Measurements from ENCODE around the gene RFX4. TPM values are rescaled to one million over a fixed set of nuclear protein-coding genes. Genes with fewer than 3 reads are reported as not detected.

The RFX4 gene
- total RNA-seq, 1 donor from 2014 or later = 3.4 TPM

GRCh38 chr12:106581543-106582248, 1.1 kb upstream of the RFX4 start:
- peak overlapping the region; percentile 89 for H3K4me3 Mint-ChIP-seq
- Histone ChIP-seq H3K79me2 (ENCODE audit: low read depth) (no peaks in the 10 kb centered on the region), H2AFZ (replicated peaks) (no peak overlapping the region), H3K4me3 (peak overlapping the region; percentile 49), H3K9me3 (ENCODE audit: low read depth) (no peaks in the 10 kb centered on the region), H3K4me2 (peak overlapping the region; percentile 76), H3K36me3 (no peaks in the 10 kb centered on the region), H4K20me1 (ENCODE audit: low read depth) (peaks cover 62% of the 10 kb centered on the region), H3K9ac (no peak overlapping the region), H3K27ac (no peak overlapping the region), H3K27me3 (peaks cover 100% of the 10 kb centered on the region), H3K4me1 (peaks cover 42% of the 10 kb centered on the region), H3F3A (ENCODE audit: low read depth) (peaks cover 59% of the 10 kb centered on the region)
- peaks cover 7% of the 10 kb centered on the region for H3K36me3 Mint-ChIP-seq
- peak; percentile 24 for TF ChIP-seq EZH2 (IDR thresholded peaks at IDR 0.05)
- no peak for TF ChIP-seq EZH2phosphoT487 (IDR thresholded peaks at IDR 0.05)
- peak overlapping the region; percentile 98 for H3K27ac Mint-ChIP-seq
- peaks cover 2% of the 10 kb centered on the region for H3K9me3 Mint-ChIP-seq
- H3K4me1 Mint-ChIP-seq = peaks cover 28% of the 10 kb centered on the region
- peak; percentile 90 for DNase-seq (ENCODE audit: low spot score)
- peaks cover 19% of the 10 kb centered on the region for H3K27me3 Mint-ChIP-seq (ENCODE audit: insufficient read depth, low read depth)

GRCh38 chr12:106582249-106582591, 584 bp upstream of the RFX4 start:
- Mint-ChIP-seq H3K27ac (peak overlapping the region; percentile 98), H3K4me1 (peaks cover 30% of the 10 kb centered on the region), H3K9me3 (peaks cover 2% of the 10 kb centered on the region), H3K4me3 (peak overlapping the region; percentile 89), H3K36me3 (peaks cover 8% of the 10 kb centered on the region), H3K27me3 (ENCODE audit: insufficient read depth, low read depth) (peaks cover 19% of the 10 kb centered on the region)
- H3K79me2 ChIP-seq (ENCODE audit: low read depth) = no peaks in the 10 kb centered on the region
- no peak for DNase-seq (ENCODE audit: low spot score)
- H3K4me1 ChIP-seq = peaks cover 44% of the 10 kb centered on the region
- TF ChIP-seq EZH2phosphoT487 (IDR thresholded peaks at IDR 0.05) (no peak), EZH2 (IDR thresholded peaks at IDR 0.05) (no peak)
- TF ChIP-seq, protein P1, sequence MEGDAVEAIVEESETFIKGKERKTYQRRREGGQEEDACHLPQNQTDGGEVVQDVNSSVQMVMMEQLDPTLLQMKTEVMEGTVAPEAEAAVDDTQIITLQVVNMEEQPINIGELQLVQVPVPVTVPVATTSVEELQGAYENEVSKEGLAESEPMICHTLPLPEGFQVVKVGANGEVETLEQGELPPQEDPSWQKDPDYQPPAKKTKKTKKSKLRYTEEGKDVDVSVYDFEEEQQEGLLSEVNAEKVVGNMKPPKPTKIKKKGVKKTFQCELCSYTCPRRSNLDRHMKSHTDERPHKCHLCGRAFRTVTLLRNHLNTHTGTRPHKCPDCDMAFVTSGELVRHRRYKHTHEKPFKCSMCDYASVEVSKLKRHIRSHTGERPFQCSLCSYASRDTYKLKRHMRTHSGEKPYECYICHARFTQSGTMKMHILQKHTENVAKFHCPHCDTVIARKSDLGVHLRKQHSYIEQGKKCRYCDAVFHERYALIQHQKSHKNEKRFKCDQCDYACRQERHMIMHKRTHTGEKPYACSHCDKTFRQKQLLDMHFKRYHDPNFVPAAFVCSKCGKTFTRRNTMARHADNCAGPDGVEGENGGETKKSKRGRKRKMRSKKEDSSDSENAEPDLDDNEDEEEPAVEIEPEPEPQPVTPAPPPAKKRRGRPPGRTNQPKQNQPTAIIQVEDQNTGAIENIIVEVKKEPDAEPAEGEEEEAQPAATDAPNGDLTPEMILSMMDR (IDR thresholded peaks at IDR 0.05) = no peak
- H3K36me3 ChIP-seq = no peaks in the 10 kb centered on the region
- H3K9me3 ChIP-seq (ENCODE audit: low read depth) = no peaks in the 10 kb centered on the region
- H4K20me1 ChIP-seq (ENCODE audit: low read depth) = peaks cover 62% of the 10 kb centered on the region
- peaks cover 100% of the 10 kb centered on the region for H3K27me3 ChIP-seq
- no peak overlapping the region for H3K27ac ChIP-seq
- no peak overlapping the region for H3K9ac ChIP-seq
- peaks cover 65% of the 10 kb centered on the region for H3F3A ChIP-seq (ENCODE audit: low read depth)
- H3K4me2 ChIP-seq = peak overlapping the region; percentile 76
- H3K4me3 ChIP-seq = peak overlapping the region; percentile 49
- H2AFZ ChIP-seq (replicated peaks) = no peak overlapping the region

GRCh38 chr12:106583242-106584103, 669 bp downstream of the RFX4 start:
- TF ChIP-seq EZH2 (IDR thresholded peaks at IDR 0.05) (peak; percentile 17), EZH2phosphoT487 (IDR thresholded peaks at IDR 0.05) (peak; percentile 80)
- TF ChIP-seq, protein P1 (IDR thresholded peaks at IDR 0.05) = no peak
- Histone ChIP-seq H3K27ac (no peak overlapping the region), H3K79me2 (ENCODE audit: low read depth) (no peaks in the 10 kb centered on the region), H2AFZ (replicated peaks) (no peak overlapping the region), H3K9ac (no peak overlapping the region), H3K9me3 (ENCODE audit: low read depth) (no peaks in the 10 kb centered on the region), H3F3A (ENCODE audit: low read depth) (peaks cover 74% of the 10 kb centered on the region), H3K4me1 (peaks cover 55% of the 10 kb centered on the region), H3K36me3 (no peaks in the 10 kb centered on the region), H3K4me2 (peak overlapping the region; percentile 76), H3K4me3 (peak overlapping the region; percentile 49), H3K27me3 (peaks cover 100% of the 10 kb centered on the region), H4K20me1 (ENCODE audit: low read depth) (peaks cover 72% of the 10 kb centered on the region)
- Mint-ChIP-seq H3K27me3 (ENCODE audit: insufficient read depth, low read depth) (peaks cover 23% of the 10 kb centered on the region), H3K4me3 (peak overlapping the region; percentile 100), H3K9me3 (peaks cover 2% of the 10 kb centered on the region), H3K36me3 (peaks cover 9% of the 10 kb centered on the region), H3K4me1 (peaks cover 40% of the 10 kb centered on the region), H3K27ac (peak overlapping the region; percentile 100)
- peak; percentile 72 for DNase-seq (ENCODE audit: low spot score)

Data from neural progenitor cell (in vitro differentiated cells).